Fibroblast of skin of left biceps (primary cell): ENCODE results near the gene NRAS.

ENCODE experiments used
- DNase-seq, 2 experiments: peaks; one replicate each; pipeline ENCODE4 v3.0.0-alpha.2; 2013; ENCODE audit warnings: low read depth in 2 of 2

The NRAS gene

GRCh38 chr1:114677691-114678090 is 38.9 kb downstream of the NRAS start:
- no peak for DNase-seq

GRCh38 chr1:114676115-114676514 is 40.5 kb downstream of the NRAS start:
- no peak for DNase-seq

GRCh38 chr1:114671939-114672275 is 44.7 kb downstream of the NRAS start:
- DNase-seq: no peak

GRCh38 chr1:114671011-114671938 is 45.3 kb downstream of the NRAS start:
- peak in 1 of 2 experiments; percentile 1 for DNase-seq

GRCh38 chr1:114670083-114671010 is 46.2 kb downstream of the NRAS start:
- DNase-seq: peak; percentile 37 to 47

GRCh38 chr1:114669562-114670082 is 46.9 kb downstream of the NRAS start, which contains the start of gene DENND2C:
TSS of gene DENND2C (minus strand) at chr1:114670049. CDS start at chr1:114625984, 44,065 bp downstream.
- no peak for DNase-seq

- DNase-seq: no peak
Measured at GRCh38 chr1:114668784-114669561, 47.6 kb downstream of the NRAS start.

- DNase-seq: no peak
Measured at GRCh38 chr1:114668373-114668772, 48.2 kb downstream of the NRAS start.

GRCh38 chr1:114666954-114667353 is 49.6 kb downstream of the NRAS start:
- no peak for DNase-seq

- no peak for DNase-seq
Measured at GRCh38 chr1:114660238-114660637, 56.3 kb downstream of the NRAS start.
